ENCODE results near the gene FAM3D.
"Not testable (repeated sequence)": the region's sequence is repeated elsewhere in the genome, so short reads cannot be mapped to it uniquely, and the experiment has no call there.

The FAM3D gene

DNA sequence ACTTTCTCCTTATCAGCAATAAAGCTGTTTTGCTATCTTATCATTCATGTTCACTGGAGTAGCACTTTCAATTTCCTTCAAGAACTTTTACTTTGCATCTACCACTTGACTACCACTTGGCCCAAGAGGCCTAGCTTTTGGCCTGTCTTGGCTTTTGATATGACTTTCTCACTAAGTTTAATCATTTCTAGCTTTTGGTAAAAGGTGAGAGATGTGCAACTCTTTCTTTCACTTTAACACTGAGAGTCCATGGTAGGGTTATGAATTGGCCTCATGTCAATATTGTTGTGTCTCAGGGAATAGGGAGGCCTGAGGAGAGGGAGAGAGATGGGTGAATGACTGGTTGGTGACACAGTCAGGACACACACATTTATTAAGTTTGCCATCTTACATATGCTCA, 31.0 kb upstream of the FAM3D start:
- no peaks in the 10 kb centered on the region for H3K4me1 ChIP-seq (ENCODE audit: control insufficient read depth, insufficient read depth, low read length)
- POLR2A ChIA-PET, result no interaction called here
- H3K27ac ChIP-seq (ENCODE audit: extremely low read depth, low read depth, low read length), result no peak overlapping the region
- TF ChIP-seq GLIS1 (tag by site-specific recombination; IDR thresholded peaks at IDR 0.05), result no peak
- no peak for TF ChIP-seq ZNF658 (tag by site-specific recombination; IDR thresholded peaks at IDR 0.05)
- TF ChIP-seq ZFP37 (tag by site-specific recombination; IDR thresholded peaks at IDR 0.05), result no peak
- TF ChIP-seq, protein P1, sequence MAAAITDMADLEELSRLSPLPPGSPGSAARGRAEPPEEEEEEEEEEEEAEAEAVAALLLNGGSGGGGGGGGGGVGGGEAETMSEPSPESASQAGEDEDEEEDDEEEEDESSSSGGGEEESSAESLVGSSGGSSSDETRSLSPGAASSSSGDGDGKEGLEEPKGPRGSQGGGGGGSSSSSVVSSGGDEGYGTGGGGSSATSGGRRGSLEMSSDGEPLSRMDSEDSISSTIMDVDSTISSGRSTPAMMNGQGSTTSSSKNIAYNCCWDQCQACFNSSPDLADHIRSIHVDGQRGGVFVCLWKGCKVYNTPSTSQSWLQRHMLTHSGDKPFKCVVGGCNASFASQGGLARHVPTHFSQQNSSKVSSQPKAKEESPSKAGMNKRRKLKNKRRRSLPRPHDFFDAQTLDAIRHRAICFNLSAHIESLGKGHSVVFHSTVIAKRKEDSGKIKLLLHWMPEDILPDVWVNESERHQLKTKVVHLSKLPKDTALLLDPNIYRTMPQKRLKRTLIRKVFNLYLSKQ (tag by site-specific recombination; IDR thresholded peaks at IDR 0.05; ENCODE audit: borderline replicate concordance), result no peak
- TF ChIP-seq, protein P2, sequence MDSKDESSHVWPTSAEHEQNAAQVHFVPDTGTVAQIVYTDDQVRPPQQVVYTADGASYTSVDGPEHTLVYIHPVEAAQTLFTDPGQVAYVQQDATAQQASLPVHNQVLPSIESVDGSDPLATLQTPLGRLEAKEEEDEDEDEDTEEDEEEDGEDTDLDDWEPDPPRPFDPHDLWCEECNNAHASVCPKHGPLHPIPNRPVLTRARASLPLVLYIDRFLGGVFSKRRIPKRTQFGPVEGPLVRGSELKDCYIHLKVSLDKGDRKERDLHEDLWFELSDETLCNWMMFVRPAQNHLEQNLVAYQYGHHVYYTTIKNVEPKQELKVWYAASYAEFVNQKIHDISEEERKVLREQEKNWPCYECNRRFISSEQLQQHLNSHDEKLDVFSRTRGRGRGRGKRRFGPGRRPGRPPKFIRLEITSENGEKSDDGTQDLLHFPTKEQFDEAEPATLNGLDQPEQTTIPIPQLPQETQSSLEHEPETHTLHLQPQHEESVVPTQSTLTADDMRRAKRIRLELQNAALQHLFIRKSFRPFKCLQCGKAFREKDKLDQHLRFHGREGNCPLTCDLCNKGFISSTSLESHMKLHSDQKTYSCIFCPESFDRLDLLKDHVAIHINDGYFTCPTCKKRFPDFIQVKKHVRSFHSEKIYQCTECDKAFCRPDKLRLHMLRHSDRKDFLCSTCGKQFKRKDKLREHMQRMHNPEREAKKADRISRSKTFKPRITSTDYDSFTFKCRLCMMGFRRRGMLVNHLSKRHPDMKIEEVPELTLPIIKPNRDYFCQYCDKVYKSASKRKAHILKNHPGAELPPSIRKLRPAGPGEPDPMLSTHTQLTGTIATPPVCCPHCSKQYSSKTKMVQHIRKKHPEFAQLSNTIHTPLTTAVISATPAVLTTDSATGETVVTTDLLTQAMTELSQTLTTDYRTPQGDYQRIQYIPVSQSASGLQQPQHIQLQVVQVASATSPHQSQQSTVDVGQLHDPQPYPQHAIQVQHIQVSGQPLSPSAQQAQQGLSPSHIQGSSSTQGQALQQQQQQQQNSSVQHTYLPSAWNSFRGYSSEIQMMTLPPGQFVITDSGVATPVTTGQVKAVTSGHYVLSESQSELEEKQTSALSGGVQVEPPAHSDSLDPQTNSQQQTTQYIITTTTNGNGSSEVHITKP (tag by site-specific recombination; IDR thresholded peaks at IDR 0.05), result no peak
- H3K4me3 ChIP-seq (ENCODE audit: low read depth, low read length), result no peak overlapping the region
- CTCF ChIA-PET, result no interaction called here
- H3K9me3 ChIP-seq (ENCODE audit: control insufficient read depth, insufficient read depth, low read depth, low read length), result no peaks in the 10 kb centered on the region
- H3K36me3 ChIP-seq (ENCODE audit: control insufficient read depth in 2 of 2, insufficient read depth in 1 of 2, low read length in 2 of 2), result no peaks in the 10 kb centered on the region

DNA sequence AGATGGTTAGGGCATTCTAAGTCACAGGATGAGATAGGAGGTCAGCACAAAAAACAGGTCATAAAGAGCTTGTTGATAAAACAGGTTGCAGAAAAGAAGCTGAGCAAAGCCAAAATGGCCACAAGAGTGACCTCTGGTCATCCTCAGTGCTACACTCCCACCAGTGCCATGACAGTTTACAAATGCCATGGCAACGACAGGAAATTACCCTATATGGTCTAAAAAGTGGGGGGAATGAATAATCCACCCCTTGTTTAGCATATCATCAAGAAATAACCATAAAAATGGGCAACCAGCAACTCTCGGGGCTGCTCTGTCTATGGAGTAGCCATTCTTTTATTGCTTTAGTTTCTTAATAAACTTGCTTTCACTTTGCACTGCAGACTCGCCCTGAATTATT, 30.2 kb upstream of the FAM3D start:
- CTCF ChIA-PET; H3K36me3 ChIP-seq (ENCODE audit: control insufficient read depth in 2 of 2, insufficient read depth in 1 of 2, low read length in 2 of 2); H3K27ac ChIP-seq (ENCODE audit: extremely low read depth, low read depth, low read length); H3K4me3 ChIP-seq (ENCODE audit: low read depth, low read length); H3K9me3 ChIP-seq (ENCODE audit: control insufficient read depth, insufficient read depth, low read depth, low read length); H3K4me1 ChIP-seq (ENCODE audit: control insufficient read depth, insufficient read depth, low read length); POLR2A ChIA-PET: not testable (repeated sequence)

DNA sequence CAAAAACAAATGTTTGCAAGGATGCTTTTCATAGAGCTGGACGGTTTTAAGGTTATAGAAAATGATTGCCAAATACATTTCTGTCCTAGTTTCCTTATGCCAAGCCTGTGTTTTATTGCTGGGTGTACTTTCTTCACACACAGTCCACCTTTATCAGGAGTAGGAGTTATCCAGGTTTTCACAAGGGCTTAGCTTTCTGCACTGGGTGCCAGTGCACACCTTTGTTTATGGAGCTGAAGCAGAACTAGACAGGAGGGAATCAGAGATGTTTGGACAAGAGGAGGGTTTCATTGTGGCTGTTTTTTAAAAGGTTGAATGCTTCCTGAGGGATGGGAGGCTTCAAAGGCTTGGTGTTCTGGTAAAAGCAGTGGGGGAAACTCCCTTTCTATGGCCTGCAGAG, 29.5 kb upstream of the FAM3D start:
- POLR2A ChIA-PET, result no interaction called here
- Histone ChIP-seq H3K27ac (ENCODE audit: extremely low read depth, low read depth, low read length) (no peak overlapping the region), H3K36me3 (ENCODE audit: control insufficient read depth in 2 of 2, insufficient read depth in 1 of 2, low read length in 2 of 2) (no peaks in the 10 kb centered on the region), H3K4me1 (ENCODE audit: control insufficient read depth, insufficient read depth, low read length) (no peaks in the 10 kb centered on the region), H3K4me3 (ENCODE audit: low read depth, low read length) (no peak overlapping the region), H3K9me3 (ENCODE audit: control insufficient read depth, insufficient read depth, low read depth, low read length) (no peaks in the 10 kb centered on the region)
- CTCF ChIA-PET, result no interaction called here
- TF ChIP-seq ZNF140 (tag by site-specific recombination; IDR thresholded peaks at IDR 0.05) (no peak), TRIM28 (IDR thresholded peaks at IDR 0.05; ENCODE audit: borderline replicate concordance, low read length) (no peak), ZBTB17 (tag by site-specific recombination; IDR thresholded peaks at IDR 0.05) (no peak), ZNF48 (tag by site-specific recombination; IDR thresholded peaks at IDR 0.05) (no peak), ZNF776 (tag by site-specific recombination; IDR thresholded peaks at IDR 0.05; ENCODE audit: borderline replicate concordance) (no peak), ZNF221 (tag by site-specific recombination; IDR thresholded peaks at IDR 0.05; ENCODE audit: borderline replicate concordance) (no peak), ZNF549 (tag by site-specific recombination; IDR thresholded peaks at IDR 0.05) (no peak), KLF1 (tag by site-specific recombination; IDR thresholded peaks at IDR 0.05) (no peak), ZNF391 (tag by site-specific recombination; IDR thresholded peaks at IDR 0.05; ENCODE audit: borderline replicate concordance, low read depth) (no peak), MYNN (tag by site-specific recombination; IDR thresholded peaks at IDR 0.05; ENCODE audit: borderline replicate concordance) (no peak), ZNF629 (tag by site-specific recombination; IDR thresholded peaks at IDR 0.05) (no peak), ZNF521 (tag by site-specific recombination; IDR thresholded peaks at IDR 0.05) (no peak), ZNF324 (tag by site-specific recombination; IDR thresholded peaks at IDR 0.05) (no peak)
- TF ChIP-seq, protein P3, sequence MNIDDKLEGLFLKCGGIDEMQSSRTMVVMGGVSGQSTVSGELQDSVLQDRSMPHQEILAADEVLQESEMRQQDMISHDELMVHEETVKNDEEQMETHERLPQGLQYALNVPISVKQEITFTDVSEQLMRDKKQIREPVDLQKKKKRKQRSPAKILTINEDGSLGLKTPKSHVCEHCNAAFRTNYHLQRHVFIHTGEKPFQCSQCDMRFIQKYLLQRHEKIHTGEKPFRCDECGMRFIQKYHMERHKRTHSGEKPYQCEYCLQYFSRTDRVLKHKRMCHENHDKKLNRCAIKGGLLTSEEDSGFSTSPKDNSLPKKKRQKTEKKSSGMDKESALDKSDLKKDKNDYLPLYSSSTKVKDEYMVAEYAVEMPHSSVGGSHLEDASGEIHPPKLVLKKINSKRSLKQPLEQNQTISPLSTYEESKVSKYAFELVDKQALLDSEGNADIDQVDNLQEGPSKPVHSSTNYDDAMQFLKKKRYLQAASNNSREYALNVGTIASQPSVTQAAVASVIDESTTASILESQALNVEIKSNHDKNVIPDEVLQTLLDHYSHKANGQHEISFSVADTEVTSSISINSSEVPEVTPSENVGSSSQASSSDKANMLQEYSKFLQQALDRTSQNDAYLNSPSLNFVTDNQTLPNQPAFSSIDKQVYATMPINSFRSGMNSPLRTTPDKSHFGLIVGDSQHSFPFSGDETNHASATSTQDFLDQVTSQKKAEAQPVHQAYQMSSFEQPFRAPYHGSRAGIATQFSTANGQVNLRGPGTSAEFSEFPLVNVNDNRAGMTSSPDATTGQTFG (tag by site-specific recombination; IDR thresholded peaks at IDR 0.05; ENCODE audit: borderline replicate concordance), result no peak
- TF ChIP-seq, protein P4, sequence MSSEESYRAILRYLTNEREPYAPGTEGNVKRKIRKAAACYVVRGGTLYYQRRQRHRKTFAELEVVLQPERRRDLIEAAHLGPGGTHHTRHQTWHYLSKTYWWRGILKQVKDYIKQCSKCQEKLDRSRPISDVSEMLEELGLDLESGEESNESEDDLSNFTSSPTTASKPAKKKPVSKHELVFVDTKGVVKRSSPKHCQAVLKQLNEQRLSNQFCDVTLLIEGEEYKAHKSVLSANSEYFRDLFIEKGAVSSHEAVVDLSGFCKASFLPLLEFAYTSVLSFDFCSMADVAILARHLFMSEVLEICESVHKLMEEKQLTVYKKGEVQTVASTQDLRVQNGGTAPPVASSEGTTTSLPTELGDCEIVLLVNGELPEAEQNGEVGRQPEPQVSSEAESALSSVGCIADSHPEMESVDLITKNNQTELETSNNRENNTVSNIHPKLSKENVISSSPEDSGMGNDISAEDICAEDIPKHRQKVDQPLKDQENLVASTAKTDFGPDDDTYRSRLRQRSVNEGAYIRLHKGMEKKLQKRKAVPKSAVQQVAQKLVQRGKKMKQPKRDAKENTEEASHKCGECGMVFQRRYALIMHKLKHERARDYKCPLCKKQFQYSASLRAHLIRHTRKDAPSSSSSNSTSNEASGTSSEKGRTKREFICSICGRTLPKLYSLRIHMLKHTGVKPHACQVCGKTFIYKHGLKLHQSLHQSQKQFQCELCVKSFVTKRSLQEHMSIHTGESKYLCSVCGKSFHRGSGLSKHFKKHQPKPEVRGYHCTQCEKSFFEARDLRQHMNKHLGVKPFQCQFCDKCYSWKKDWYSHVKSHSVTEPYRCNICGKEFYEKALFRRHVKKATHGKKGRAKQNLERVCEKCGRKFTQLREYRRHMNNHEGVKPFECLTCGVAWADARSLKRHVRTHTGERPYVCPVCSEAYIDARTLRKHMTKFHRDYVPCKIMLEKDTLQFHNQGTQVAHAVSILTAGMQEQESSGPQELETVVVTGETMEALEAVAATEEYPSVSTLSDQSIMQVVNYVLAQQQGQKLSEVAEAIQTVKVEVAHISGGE (tag by site-specific recombination; conservative IDR thresholded peaks at IDR 0.05; ENCODE audit: low read depth), result no peak
- TF ChIP-seq, protein P5, sequence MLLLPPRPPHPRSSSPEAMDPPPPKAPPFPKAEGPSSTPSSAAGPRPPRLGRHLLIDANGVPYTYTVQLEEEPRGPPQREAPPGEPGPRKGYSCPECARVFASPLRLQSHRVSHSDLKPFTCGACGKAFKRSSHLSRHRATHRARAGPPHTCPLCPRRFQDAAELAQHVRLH (tag by site-specific recombination; IDR thresholded peaks at IDR 0.05), result no peak
